Tibial nerve (tissue), 4 donors: ENCODE results near the gene SLC6A13. TPM values are rescaled to one million over a fixed set of nuclear protein-coding genes. Genes with fewer than 3 reads are reported as not detected.

ENCODE experiments used
- DNase-seq, 2 donors: peaks; one replicate each; pipeline ENCODE4 v3.0.0-alpha.2; 2019; ENCODE audit warnings: low spot score in 2 of 2
- H3K27ac ChIP-seq, 4 donors: fragments of 200-600 bp; sonication (generic) in 3 of 4; one replicate each; pipeline ENCODE4 v1.5.1; 2017 to 2019; ENCODE audit warnings: mild to moderate bottlenecking in 1 of 4
- H3K27me3 ChIP-seq, 2 donors: fragments of 200-600 bp; sonication (generic) in 1 of 2; one replicate each; pipeline versions ENCODE4 v1.5.1 to v1.6.0; 2017 to 2019
- H3K36me3 ChIP-seq, 3 donors: fragments of 200-600 bp; sonication (generic); one replicate each; pipeline ENCODE4 v1.5.1; 2018 to 2019
- H3K4me1 ChIP-seq, 4 donors: fragments of 200-600 bp; sonication (generic) in 3 of 4; one replicate each; pipeline ENCODE4 v1.5.1; 2017 to 2019
- H3K4me3 ChIP-seq, 4 donors: fragments of 200-600 bp; sonication (generic) in 3 of 4; one replicate each; pipeline ENCODE4 v1.5.1; 2017 to 2019; ENCODE audit warnings: mild to moderate bottlenecking in 1 of 4, moderate library complexity in 1 of 4
- H3K9me3 ChIP-seq, 4 donors: fragments of 200-600 bp; sonication (generic) in 3 of 4; one replicate each; pipeline ENCODE4 v1.5.1; 2017 to 2019
- EP300 ChIP-seq, 2 donors: sonication (generic); formaldehyde crosslinking; IDR thresholded peaks; one replicate each; pipeline ENCODE4 v1.6.1; 2017; ENCODE audit warnings: antibody characterized with exemption in 2 of 2, mild to moderate bottlenecking in 1 of 2
- POLR2A ChIP-seq, 2 donors: fragments of 450-650 bp; IDR thresholded peaks; one replicate each; pipeline ENCODE4 v1.6.1; 2017; ENCODE audit warnings: antibody characterized with exemption in 2 of 2, mild to moderate bottlenecking in 2 of 2, moderate library complexity in 2 of 2
- WGBS, 2 donors: methylation state at CpG; one replicate each; pipeline ENCODE4 v1.1.5; 2018; 5-methylcytosine and 5-hydroxymethylcytosine counted together
- total RNA-seq, 4 donors: library from RNA; depleted of rRNA; stranded (reverse); fragments of >200 nt; gene quantifications; one replicate each; pipeline ENCODE4 v1.1.0, GENCODE V29; 2016
- TF ChIP-seq, protein P1 (sequence below), 5 experiments: fragments of 200-600 bp in 3 of 5; fragments of 450-650 bp in 2 of 5; sonication (generic) in 3 of 5; IDR thresholded peaks; one replicate each; pipeline ENCODE4 v1.5.1; 2016 to 2019; ENCODE audit warnings: antibody characterized with exemption in 5 of 5, mild to moderate bottlenecking in 3 of 5, moderate library complexity in 2 of 5

SLC6A13 gene
- total RNA-seq, 4 donors from 2014 or later: 0.21 to 1.5 TPM; not detected in 2

DNA sequence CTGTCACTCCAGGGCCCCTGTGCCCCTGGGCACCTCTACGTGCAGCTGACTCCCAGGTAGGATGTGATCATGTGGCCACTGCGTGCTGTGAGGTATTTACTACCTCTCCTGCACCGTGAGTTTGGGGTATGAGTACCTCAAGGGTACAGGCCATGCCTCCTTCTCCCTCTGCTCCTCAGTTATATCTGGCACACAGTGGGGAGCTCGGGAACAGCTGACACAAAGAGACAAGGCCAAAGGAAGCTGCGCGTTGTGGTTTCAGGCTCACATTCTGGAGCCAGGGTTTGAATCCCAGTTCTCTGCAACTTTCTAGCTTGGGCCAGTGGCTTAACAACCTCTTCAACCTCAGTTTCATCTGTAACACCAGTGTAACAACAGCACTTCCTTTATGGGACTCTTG, 40.9 kb downstream of the SLC6A13 start:
- no peak for TF ChIP-seq POLR2A (IDR thresholded peaks at IDR 0.05)
- TF ChIP-seq EP300 (IDR thresholded peaks at IDR 0.05): no peak
- TF ChIP-seq, protein P1, sequence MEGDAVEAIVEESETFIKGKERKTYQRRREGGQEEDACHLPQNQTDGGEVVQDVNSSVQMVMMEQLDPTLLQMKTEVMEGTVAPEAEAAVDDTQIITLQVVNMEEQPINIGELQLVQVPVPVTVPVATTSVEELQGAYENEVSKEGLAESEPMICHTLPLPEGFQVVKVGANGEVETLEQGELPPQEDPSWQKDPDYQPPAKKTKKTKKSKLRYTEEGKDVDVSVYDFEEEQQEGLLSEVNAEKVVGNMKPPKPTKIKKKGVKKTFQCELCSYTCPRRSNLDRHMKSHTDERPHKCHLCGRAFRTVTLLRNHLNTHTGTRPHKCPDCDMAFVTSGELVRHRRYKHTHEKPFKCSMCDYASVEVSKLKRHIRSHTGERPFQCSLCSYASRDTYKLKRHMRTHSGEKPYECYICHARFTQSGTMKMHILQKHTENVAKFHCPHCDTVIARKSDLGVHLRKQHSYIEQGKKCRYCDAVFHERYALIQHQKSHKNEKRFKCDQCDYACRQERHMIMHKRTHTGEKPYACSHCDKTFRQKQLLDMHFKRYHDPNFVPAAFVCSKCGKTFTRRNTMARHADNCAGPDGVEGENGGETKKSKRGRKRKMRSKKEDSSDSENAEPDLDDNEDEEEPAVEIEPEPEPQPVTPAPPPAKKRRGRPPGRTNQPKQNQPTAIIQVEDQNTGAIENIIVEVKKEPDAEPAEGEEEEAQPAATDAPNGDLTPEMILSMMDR (IDR thresholded peaks at IDR 0.05): no peak
- H3K27ac ChIP-seq: no peak overlapping the region
- H3K9me3 ChIP-seq: no peaks in the 10 kb centered on the region
- H3K36me3 ChIP-seq: no peaks in the 10 kb centered on the region
- no peak overlapping the region for H3K4me3 ChIP-seq
- H3K27me3 ChIP-seq: peaks cover 0 to 10% of the 10 kb centered on the region in 2 donors
- peaks cover 0 to 5% (median 0%) of the 10 kb centered on the region in 4 donors for H3K4me1 ChIP-seq
- DNase-seq: no peak
- 75 to 86% methylated on average over 6 of the region's 6 CpGs for WGBS, 2 donors

GRCh38 chr12:220946-221550, 41.6 kb downstream of the SLC6A13 start:
- Histone ChIP-seq H3K36me3 (no peaks in the 10 kb centered on the region), H3K4me1 (peaks cover 0 to 5% (median 0%) of the 10 kb centered on the region in 4 donors), H3K27me3 (peaks cover 0 to 10% of the 10 kb centered on the region in 2 donors), H3K4me3 (no peak overlapping the region), H3K27ac (no peak overlapping the region), H3K9me3 (no peaks in the 10 kb centered on the region)
- no peak for DNase-seq
- no peak for TF ChIP-seq EP300 (IDR thresholded peaks at IDR 0.05)
- 84 to 87% methylated on average over 18 to 19 of the region's 19 CpGs for WGBS, 2 donors

DNA sequence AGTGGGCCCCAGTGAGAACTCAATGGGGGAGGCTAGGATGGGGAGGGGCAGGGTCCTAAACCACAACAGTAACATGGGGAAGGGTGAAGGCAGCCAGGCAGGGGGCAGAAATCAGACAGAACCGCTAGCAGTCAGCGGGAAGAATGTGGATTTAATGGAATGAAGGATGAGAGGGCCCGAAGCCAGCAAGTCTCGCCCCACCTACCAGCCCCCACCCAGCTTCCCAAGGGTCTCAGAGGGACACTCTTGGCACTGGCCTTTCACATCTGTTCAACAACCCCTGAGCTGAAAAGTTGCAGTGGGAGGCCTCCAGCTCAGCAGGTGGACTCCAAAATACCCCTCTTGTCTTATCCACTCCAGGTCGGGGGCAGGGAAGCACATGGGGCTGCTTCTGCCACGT, 42.1 kb downstream of the SLC6A13 start:
- no peak overlapping the region for H3K27ac ChIP-seq
- DNase-seq: no peak
- 48 to 51% methylated on average over 6 of the region's 6 CpGs for WGBS, 2 donors
- TF ChIP-seq EP300 (IDR thresholded peaks at IDR 0.05) (no peak), POLR2A (IDR thresholded peaks at IDR 0.05) (no peak)
- TF ChIP-seq, protein P1 (IDR thresholded peaks at IDR 0.05): no peak
- H3K4me3 ChIP-seq: no peak overlapping the region
- H3K9me3 ChIP-seq: no peaks in the 10 kb centered on the region
- H3K4me1 ChIP-seq: peaks cover 0 to 5% (median 0%) of the 10 kb centered on the region in 4 donors
- H3K27me3 ChIP-seq: peaks cover 0 to 10% of the 10 kb centered on the region in 2 donors
- H3K36me3 ChIP-seq: no peaks in the 10 kb centered on the region

GRCh38 chr12:219891-220352, 42.7 kb downstream of the SLC6A13 start:
- TF ChIP-seq, protein P1 (IDR thresholded peaks at IDR 0.05): peak; percentile 30 to 75 (median 41)
- TF ChIP-seq POLR2A (IDR thresholded peaks at IDR 0.05) (no peak), EP300 (IDR thresholded peaks at IDR 0.05) (no peak)
- peak; percentile 29 to 55 for DNase-seq
- Histone ChIP-seq H3K27ac (no peak overlapping the region), H3K4me3 (no peak overlapping the region), H3K9me3 (no peaks in the 10 kb centered on the region), H3K36me3 (no peaks in the 10 kb centered on the region), H3K27me3 (peaks cover 0 to 10% of the 10 kb centered on the region in 2 donors), H3K4me1 (peaks cover 0 to 5% (median 0%) of the 10 kb centered on the region in 4 donors)
- 32 to 33% methylated on average over 12 to 17 of the region's 17 CpGs for WGBS, 2 donors

DNA sequence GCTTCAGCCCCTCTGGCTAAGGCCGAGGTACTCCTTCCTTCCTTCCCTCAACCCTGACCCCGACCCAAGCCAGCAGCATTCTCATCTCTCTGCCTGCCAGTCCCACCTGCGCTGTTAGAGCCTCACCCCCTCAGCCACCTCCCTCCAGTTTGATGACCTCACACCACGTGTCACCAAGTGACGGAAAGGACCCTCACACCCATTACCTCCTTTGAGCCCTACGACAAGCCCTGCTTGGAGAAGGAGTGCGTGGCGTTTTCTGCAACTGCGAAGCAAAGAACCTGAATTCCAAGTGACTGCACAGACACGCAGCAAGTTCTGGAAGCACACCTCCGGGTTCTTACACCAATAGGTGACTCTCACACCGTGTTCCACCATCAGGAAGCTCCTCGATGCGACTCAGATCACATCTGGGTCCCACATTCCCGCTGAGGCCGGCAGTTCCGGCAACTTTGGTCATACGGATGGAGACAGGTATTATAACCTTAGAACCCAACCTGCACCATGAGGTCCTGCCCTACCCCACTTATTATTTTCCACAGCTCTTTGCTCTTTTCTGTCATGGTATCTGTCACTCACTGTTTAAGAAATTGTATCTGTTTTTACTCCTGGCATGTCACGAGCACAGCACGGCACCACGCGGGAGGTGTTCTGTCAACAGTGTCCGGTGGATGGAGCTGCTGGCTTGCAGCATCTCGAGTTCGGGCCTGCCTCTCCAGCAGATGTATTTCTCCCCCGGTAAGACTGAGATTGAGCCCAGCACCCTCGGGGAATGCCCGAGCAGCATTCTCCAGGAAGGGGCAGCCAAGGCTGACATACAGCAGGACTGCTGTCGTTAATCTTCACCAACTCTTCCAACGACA, 43.7 kb downstream of the SLC6A13 start:
- peaks cover 0 to 5% (median 0%) of the 10 kb centered on the region in 4 donors for H3K4me1 ChIP-seq
- WGBS, 2 donors: 78 to 84% methylated on average over 30 of the region's 30 CpGs
- H3K9me3 ChIP-seq: no peaks in the 10 kb centered on the region
- H3K27ac ChIP-seq: no peak overlapping the region
- TF ChIP-seq POLR2A (IDR thresholded peaks at IDR 0.05): no peak
- TF ChIP-seq, protein P1 (IDR thresholded peaks at IDR 0.05): no peak
- no peak for TF ChIP-seq EP300 (IDR thresholded peaks at IDR 0.05)
- H3K27me3 ChIP-seq: peaks cover 0 to 14% of the 10 kb centered on the region in 2 donors
- H3K4me3 ChIP-seq: no peak overlapping the region
- DNase-seq: no peak
- no peaks in the 10 kb centered on the region for H3K36me3 ChIP-seq
